Activated B cell treated with CpG ODN at 0.5 μM for 24 hours (primary cell): ENCODE measurements around the gene ABCA7. TPM values are rescaled to one million over a fixed set of nuclear protein-coding genes. Genes with fewer than 3 reads are reported as not detected.
A peak's percentile ranks its signal among the peaks of the same experiment; 100 is the strongest.

Experiments used
- ATAC-seq: fragments of 200-7000 bp; cut with Tn5 transposase; one replicate; pipeline ENCODE4 v1.10.0; 2021; ENCODE audit warnings: low read depth, mild to moderate bottlenecking, moderate library complexity
- CTCF ChIA-PET: fragments of 350-600 bp; sonication (Branson Sonifier 250); formaldehyde crosslinking; loops from one replicate; lab custom pipeline; 2021; ENCODE audit warnings: antibody characterized with exemption; lab: Charles Lee
- POLR2A ChIA-PET: fragments of 350-600 bp; sonication (Branson Sonifier 250); formaldehyde crosslinking; loops from one replicate; lab custom pipeline; 2021; ENCODE audit warnings: antibody characterized with exemption; lab: Charles Lee
- DNase-seq: peaks from one replicate; pipeline ENCODE4 v3.0.0; 2022
- H3K27ac Mint-ChIP-seq: one replicate; pipeline ENCODE4 v1.8.0; 2020; ENCODE audit warnings: mixed read lengths
- H3K27me3 Mint-ChIP-seq: one replicate; pipeline ENCODE4 v1.8.0; 2021; ENCODE audit warnings: mixed read lengths
- H3K36me3 Mint-ChIP-seq: one replicate; pipeline ENCODE4 v1.8.0; 2021; ENCODE audit warnings: low read depth, mixed read lengths
- H3K4me1 Mint-ChIP-seq: one replicate; pipeline ENCODE4 v1.8.0; 2021; ENCODE audit warnings: mixed read lengths
- H3K4me3 Mint-ChIP-seq: one replicate; pipeline ENCODE4 v1.8.0; 2020; ENCODE audit warnings: mild to moderate bottlenecking, mixed read lengths
- H3K9me3 Mint-ChIP-seq: one replicate; pipeline ENCODE4 v1.8.0; 2020; ENCODE audit warnings: mixed read lengths
- intact Hi-C: fragments of 100-400 bp; cut with micrococcal nuclease; formaldehyde crosslinking; loops from one replicate; pipeline ENCODE4 v1.15.1; 2024
- total RNA-seq: library from RNA; stranded (reverse); gene quantifications from 2 replicates; pipeline ENCODE4 v1.2.3, GENCODE V29; 2022
- TF ChIP-seq, protein P1 (sequence below): fragments of 200-600 bp; IDR thresholded peaks from one replicate; pipeline ENCODE4 v1.8.0; 2022; ENCODE audit warnings: antibody characterized with exemption, mild to moderate bottlenecking

Gene ABCA7
- total RNA-seq, 1 donor from 2014 or later: 188 TPM

- TF ChIP-seq, protein P1, sequence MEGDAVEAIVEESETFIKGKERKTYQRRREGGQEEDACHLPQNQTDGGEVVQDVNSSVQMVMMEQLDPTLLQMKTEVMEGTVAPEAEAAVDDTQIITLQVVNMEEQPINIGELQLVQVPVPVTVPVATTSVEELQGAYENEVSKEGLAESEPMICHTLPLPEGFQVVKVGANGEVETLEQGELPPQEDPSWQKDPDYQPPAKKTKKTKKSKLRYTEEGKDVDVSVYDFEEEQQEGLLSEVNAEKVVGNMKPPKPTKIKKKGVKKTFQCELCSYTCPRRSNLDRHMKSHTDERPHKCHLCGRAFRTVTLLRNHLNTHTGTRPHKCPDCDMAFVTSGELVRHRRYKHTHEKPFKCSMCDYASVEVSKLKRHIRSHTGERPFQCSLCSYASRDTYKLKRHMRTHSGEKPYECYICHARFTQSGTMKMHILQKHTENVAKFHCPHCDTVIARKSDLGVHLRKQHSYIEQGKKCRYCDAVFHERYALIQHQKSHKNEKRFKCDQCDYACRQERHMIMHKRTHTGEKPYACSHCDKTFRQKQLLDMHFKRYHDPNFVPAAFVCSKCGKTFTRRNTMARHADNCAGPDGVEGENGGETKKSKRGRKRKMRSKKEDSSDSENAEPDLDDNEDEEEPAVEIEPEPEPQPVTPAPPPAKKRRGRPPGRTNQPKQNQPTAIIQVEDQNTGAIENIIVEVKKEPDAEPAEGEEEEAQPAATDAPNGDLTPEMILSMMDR: no peak
- intact Hi-C loops: no loop called here
- no peak for DNase-seq
- H3K36me3 Mint-ChIP-seq: peaks cover 54% of the 10 kb centered on the region
- no peak for ATAC-seq
- CTCF ChIA-PET: no interaction called here
- POLR2A ChIA-PET: interaction anchor here (0.6 to 13.8 kb wide), 6 partner anchors 7 to 1153 kb away, joined by 3 to 365 read pairs (median 3); partner anchors contain the start of genes ABCA7 and RNU6-2
- H3K9me3 Mint-ChIP-seq: no peaks in the 10 kb centered on the region
- H3K27ac Mint-ChIP-seq: no peak overlapping the region
- no peaks in the 10 kb centered on the region for H3K27me3 Mint-ChIP-seq
- no peak overlapping the region for H3K4me3 Mint-ChIP-seq
- H3K4me1 Mint-ChIP-seq: peaks cover 36% of the 10 kb centered on the region
Observed at GRCh38 chr19:1032264-1032867, 7.5 kb upstream of the ABCA7 start.

GRCh38 chr19:1035998-1036621 is 3.8 kb upstream of the ABCA7 start:
- ATAC-seq (no peak), DNase-seq (no peak)
- Mint-ChIP-seq H3K4me3 (no peak overlapping the region), H3K9me3 (no peaks in the 10 kb centered on the region), H3K36me3 (peaks cover 56% of the 10 kb centered on the region), H3K27me3 (no peaks in the 10 kb centered on the region), H3K4me1 (peaks cover 53% of the 10 kb centered on the region), H3K27ac (peak overlapping the region; percentile 77)
- ChIA-PET CTCF (no interaction called here), POLR2A (interaction anchor here (1.0 to 9.9 kb wide), 3 partner anchors 10 to 55 kb away, joined by 3 to 365 read pairs (median 140); partner anchors contain the start of genes ARHGAP45, CNN2, RNU6-2 and TMEM259)
- intact Hi-C loops: no loop called here
- TF ChIP-seq, protein P1: no peak

- H3K36me3 Mint-ChIP-seq: peaks cover 49% of the 10 kb centered on the region
- peaks cover 60% of the 10 kb centered on the region for H3K4me1 Mint-ChIP-seq
- H3K27me3 Mint-ChIP-seq: no peaks in the 10 kb centered on the region
- H3K4me3 Mint-ChIP-seq: peak overlapping the region; percentile 98
- H3K9me3 Mint-ChIP-seq: no peaks in the 10 kb centered on the region
- peak; percentile 0 for ATAC-seq
- intact Hi-C loops: loop anchor here (2.0 kb wide), 2 partner anchors 29 to 57 kb away; partner anchors contain the start of genes ARHGAP45 and POLR2E
- POLR2A ChIA-PET: interaction anchor here (0.5 to 9.9 kb wide), 17 partner anchors 9 to 231 kb away, joined by 3 to 365 read pairs (median 5); partner anchors contain the start of genes ARHGAP45, CNN2, GPX4 and RNU6-2
- peak; percentile 54 for DNase-seq
- CTCF ChIA-PET: interaction anchor here (0.8 to 4.2 kb wide), 3 partner anchors 11 to 29 kb away, joined by 3 to 15 read pairs (median 3); partner anchors contain the start of genes ARHGAP45 and CNN2
- TF ChIP-seq, protein P1: no peak
- peak overlapping the region; percentile 96 for H3K27ac Mint-ChIP-seq
Observed at GRCh38 chr19:1037621-1038064, 2.3 kb upstream of the ABCA7 start.

- H3K4me1 Mint-ChIP-seq: peaks cover 60% of the 10 kb centered on the region
- TF ChIP-seq, protein P1: no peak
- no peak for ATAC-seq
- intact Hi-C loops: loop anchor here (2.0 kb wide), 2 partner anchors 28 to 56 kb away; partner anchors contain the start of genes ARHGAP45 and POLR2E
- ChIA-PET POLR2A (interaction anchor here (0.6 to 9.9 kb wide), 29 partner anchors 10 to 231 kb away, joined by 3 to 365 read pairs (median 6); partner anchors contain the start of genes ARHGAP45, CIRBP, CNN2 and GPX4), CTCF (interaction anchor here (0.6 to 4.2 kb wide), 5 partner anchors 12 to 205 kb away, joined by 3 to 15 read pairs (median 5); partner anchors contain the start of genes ARHGAP45, CNN2 and RNU6-2)
- no peaks in the 10 kb centered on the region for H3K27me3 Mint-ChIP-seq
- peak overlapping the region; percentile 98 for H3K4me3 Mint-ChIP-seq
- DNase-seq: no peak
- peak overlapping the region; percentile 96 for H3K27ac Mint-ChIP-seq
- H3K36me3 Mint-ChIP-seq: peaks cover 47% of the 10 kb centered on the region
- H3K9me3 Mint-ChIP-seq: no peaks in the 10 kb centered on the region
Observed at GRCh38 chr19:1038978-1039645, 795 bp upstream of the ABCA7 start.
